Ishikawa (cell line): ENCODE results near the gene CRAMP1.

Experiments
- EGR1 ChIP-seq: IDR thresholded peaks from 2 replicates; pipeline ENCODE4 v1.6.1; 2012
- EP300 ChIP-seq: IDR thresholded peaks from 2 replicates; pipeline ENCODE4 v1.6.1; 2012; ENCODE audit warnings: borderline replicate concordance
- FOXM1 ChIP-seq: IDR thresholded peaks from 2 replicates; pipeline ENCODE4 v1.6.1; 2012; ENCODE audit warnings: low read depth, borderline replicate concordance
- NFIC ChIP-seq: IDR thresholded peaks from 2 replicates; pipeline ENCODE4 v1.6.1; 2012
- TAF1 ChIP-seq: IDR thresholded peaks from 2 replicates; pipeline ENCODE4 v1.6.1; 2012; ENCODE audit warnings: low read depth, mild to moderate bottlenecking
- TCF12 ChIP-seq: IDR thresholded peaks from 2 replicates; pipeline ENCODE4 v1.6.1; 2012; ENCODE audit warnings: low read depth
- YY1 ChIP-seq: IDR thresholded peaks from 2 replicates; pipeline ENCODE4 v1.6.1; 2012; ENCODE audit warnings: low read depth
- ZBTB7A ChIP-seq: IDR thresholded peaks from 2 replicates; pipeline ENCODE4 v1.6.1; 2012; ENCODE audit warnings: low read depth
- TF ChIP-seq, protein P1 (sequence below): IDR thresholded peaks from 2 replicates; pipeline ENCODE4 v1.6.1; 2012
- TF ChIP-seq, protein P2 (sequence below): IDR thresholded peaks from 2 replicates; pipeline ENCODE4 v1.6.1; 2012; ENCODE audit warnings: low read depth, mild to moderate bottlenecking
- TF ChIP-seq, protein P3 (sequence below): IDR thresholded peaks from 2 replicates; pipeline ENCODE4 v1.6.1; 2012

DNA sequence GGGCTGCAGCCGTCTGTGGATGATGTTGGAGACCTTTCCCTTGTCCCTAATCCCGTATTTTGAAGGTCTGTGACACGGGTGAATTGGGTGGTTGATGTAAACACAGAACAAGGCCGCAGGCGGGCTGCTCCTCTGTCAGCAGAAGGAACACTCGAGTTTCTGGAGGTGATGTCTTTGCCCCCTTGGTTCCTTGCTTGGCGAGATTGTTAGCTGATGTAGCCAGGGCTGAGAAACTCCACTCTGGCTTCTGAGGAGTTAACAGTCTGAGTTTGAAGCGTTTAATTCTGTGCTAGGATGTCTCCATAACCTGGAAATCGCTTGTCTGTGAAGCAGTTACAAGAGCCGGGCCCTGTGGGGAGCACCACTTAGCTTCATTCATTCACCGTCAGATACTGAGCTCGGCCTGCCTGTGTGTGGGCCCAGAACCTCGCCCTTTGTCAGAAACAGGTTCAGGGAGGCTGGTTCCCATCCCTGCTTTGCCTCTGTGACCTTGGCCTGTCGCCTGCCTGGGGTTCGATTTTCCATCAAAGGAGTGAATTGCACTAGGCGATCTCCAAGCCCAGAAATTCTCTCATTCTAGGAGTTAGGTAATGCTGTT, 95.1 kb downstream of the CRAMP1 start:
- TF ChIP-seq NFIC (no peak), EP300 (no peak), YY1 (no peak), TCF12 (no peak), TAF1 (no peak), ZBTB7A (no peak), EGR1 (no peak), FOXM1 (no peak)
- TF ChIP-seq, protein P1, sequence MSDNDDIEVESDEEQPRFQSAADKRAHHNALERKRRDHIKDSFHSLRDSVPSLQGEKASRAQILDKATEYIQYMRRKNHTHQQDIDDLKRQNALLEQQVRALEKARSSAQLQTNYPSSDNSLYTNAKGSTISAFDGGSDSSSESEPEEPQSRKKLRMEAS: no peak
- TF ChIP-seq, protein P2, sequence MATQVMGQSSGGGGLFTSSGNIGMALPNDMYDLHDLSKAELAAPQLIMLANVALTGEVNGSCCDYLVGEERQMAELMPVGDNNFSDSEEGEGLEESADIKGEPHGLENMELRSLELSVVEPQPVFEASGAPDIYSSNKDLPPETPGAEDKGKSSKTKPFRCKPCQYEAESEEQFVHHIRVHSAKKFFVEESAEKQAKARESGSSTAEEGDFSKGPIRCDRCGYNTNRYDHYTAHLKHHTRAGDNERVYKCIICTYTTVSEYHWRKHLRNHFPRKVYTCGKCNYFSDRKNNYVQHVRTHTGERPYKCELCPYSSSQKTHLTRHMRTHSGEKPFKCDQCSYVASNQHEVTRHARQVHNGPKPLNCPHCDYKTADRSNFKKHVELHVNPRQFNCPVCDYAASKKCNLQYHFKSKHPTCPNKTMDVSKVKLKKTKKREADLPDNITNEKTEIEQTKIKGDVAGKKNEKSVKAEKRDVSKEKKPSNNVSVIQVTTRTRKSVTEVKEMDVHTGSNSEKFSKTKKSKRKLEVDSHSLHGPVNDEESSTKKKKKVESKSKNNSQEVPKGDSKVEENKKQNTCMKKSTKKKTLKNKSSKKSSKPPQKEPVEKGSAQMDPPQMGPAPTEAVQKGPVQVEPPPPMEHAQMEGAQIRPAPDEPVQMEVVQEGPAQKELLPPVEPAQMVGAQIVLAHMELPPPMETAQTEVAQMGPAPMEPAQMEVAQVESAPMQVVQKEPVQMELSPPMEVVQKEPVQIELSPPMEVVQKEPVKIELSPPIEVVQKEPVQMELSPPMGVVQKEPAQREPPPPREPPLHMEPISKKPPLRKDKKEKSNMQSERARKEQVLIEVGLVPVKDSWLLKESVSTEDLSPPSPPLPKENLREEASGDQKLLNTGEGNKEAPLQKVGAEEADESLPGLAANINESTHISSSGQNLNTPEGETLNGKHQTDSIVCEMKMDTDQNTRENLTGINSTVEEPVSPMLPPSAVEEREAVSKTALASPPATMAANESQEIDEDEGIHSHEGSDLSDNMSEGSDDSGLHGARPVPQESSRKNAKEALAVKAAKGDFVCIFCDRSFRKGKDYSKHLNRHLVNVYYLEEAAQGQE: no peak
- TF ChIP-seq, protein P3, sequence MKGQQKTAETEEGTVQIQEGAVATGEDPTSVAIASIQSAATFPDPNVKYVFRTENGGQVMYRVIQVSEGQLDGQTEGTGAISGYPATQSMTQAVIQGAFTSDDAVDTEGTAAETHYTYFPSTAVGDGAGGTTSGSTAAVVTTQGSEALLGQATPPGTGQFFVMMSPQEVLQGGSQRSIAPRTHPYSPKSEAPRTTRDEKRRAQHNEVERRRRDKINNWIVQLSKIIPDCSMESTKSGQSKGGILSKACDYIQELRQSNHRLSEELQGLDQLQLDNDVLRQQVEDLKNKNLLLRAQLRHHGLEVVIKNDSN: no peak
